SH-SY5Y (cell line): ENCODE results near the gene NR4A3.

ENCODE experiments used
- GATA2 ChIP-seq: IDR thresholded peaks from 2 replicates; pipeline ENCODE4 v1.6.1; 2011; ENCODE audit warnings: mild to moderate bottlenecking, low read depth, low read length
- GATA3 ChIP-seq: IDR thresholded peaks from 2 replicates; pipeline ENCODE4 v1.6.1; 2011; ENCODE audit warnings: low read depth, mild to moderate bottlenecking, low read length, moderate library complexity

DNA sequence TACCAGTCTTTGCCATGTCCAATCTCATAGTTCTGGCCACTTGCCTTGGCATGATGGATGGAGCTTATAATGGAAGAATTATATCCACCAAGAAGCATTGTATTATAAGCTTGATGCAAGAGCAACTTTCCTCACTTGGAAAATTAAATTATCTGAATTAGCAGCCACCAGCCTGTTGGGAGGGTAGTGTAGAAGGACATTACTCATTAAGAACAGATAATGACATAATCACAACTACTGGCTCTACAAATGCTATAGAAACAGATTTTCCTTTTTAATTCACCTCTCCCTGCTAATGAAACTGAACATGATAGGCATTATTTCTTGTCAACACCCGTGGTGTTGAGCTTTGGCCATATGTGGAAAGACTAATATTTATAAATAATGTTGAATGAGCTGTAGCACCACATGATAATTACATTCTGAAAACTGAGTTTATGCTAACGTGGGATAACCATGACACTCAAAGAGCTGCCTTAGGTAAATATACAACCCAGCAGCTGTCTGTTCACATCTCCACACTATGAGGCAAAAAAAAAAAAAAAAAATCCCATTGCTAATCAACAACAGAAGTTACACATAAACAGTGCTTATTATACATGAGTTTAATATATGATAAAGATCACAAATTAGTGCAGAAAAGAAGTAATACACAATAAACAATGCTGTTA lies 48.1 kb upstream of the NR4A3 start:
- no peak for TF ChIP-seq GATA3
- TF ChIP-seq GATA2 = no peak
